ENCODE results near the gene LHX3. TPM values are rescaled to one million over a fixed set of nuclear protein-coding genes. Genes with fewer than 3 reads are reported as not detected.

The LHX3 gene
- total RNA-seq, 1 experiment from 2014 or later, result 0.07 TPM

DNA sequence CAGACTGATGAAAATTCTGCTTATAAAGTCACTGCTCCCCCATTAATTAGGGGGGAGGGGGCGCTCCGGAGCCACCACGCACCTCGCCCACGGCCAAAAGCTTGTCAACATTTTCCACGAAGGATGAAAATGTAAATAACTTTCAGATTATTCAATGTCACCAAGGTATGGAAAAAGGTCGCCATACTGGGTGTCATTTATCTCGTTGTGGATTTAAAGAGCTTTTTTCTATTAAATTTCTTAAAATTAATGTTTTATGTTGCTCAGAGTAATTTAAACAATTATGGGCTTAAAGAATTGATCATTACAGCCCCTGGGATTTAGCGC is 13.0 kb downstream of the LHX3 start:
- no peak for DNase-seq
- Histone ChIP-seq H3K36me3 (replicated peaks; ENCODE audit: control insufficient read depth, insufficient read depth, low read length) (no peaks in the 10 kb centered on the region), H3K27me3 (ENCODE audit: control insufficient read depth, insufficient read depth, low read length) (peaks cover 63% of the 10 kb centered on the region), H3K4me3 (ENCODE audit: insufficient read depth, low read depth, low read length) (no peak overlapping the region)

DNA sequence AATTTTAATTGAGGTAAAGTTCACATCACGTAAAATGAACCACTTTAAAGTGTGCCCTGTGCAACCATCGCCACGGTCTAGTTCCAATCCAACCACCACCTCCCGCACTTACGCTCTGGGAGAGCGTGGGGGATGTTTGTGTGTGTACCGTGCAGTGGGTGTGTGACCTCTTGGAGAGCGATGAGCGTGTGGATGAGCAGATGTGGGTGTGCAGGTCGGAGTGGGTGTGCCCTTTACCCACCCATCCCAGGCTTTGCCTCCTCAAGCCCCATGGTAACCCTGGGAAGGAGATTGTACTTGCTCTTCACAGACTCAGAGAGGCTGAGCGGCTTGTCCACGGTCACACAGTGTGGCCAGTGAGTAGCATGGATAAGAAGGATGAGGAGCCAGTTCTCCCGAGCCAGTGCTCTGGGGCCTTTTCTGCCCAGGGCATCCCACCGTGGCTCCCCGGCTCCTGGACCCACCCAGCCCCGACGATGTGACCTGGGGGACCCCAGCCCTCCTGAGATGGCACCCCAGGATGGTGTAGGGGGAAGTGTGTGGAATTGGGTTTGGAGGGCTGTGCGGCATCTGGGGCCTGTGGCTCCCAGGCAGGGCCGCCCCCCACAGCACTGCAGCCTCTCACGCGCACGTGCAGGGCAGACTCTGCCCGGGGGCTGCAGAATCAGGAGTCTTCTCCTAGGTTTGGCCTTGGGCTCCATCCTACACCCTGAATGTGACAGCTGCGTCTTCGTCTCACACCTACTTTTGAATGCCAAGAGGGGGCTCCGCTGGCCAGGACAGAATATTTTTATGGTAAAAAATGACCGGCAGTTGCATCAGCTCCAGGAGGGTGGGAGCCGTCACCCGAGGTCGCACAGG is 13.6 kb downstream of the LHX3 start:
- no peaks in the 10 kb centered on the region for H3K36me3 ChIP-seq (replicated peaks; ENCODE audit: control insufficient read depth, insufficient read depth, low read length)
- peak; percentile 76 for DNase-seq
- H3K4me3 ChIP-seq (ENCODE audit: insufficient read depth, low read depth, low read length), result no peak overlapping the region
- H3K27me3 ChIP-seq (ENCODE audit: control insufficient read depth, insufficient read depth, low read length), result peaks cover 57% of the 10 kb centered on the region

DNA sequence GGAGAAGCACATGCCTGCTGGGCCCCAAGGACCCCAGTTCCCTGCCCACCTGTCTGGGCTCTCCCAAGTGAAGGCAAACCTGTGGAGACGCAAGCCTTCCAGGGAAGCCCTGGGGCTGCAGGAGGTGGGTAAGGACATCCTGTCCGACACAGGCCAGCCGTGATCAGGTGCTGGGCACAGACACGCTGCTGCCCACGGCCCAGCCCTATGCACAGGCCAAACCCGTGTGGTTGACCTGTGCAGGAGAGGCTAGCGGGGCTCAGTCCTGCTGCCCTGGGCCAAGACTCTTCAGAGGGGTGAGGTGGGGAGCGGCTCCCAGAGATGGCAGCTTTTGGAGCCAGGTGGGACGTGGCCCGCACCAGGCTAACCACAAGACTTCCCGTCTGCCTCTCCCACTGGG is 14.3 kb downstream of the LHX3 start:
- Histone ChIP-seq H3K27me3 (ENCODE audit: control insufficient read depth, insufficient read depth, low read length) (peaks cover 51% of the 10 kb centered on the region), H3K36me3 (replicated peaks; ENCODE audit: control insufficient read depth, insufficient read depth, low read length) (no peaks in the 10 kb centered on the region), H3K4me3 (ENCODE audit: insufficient read depth, low read depth, low read length) (no peak overlapping the region)
- no peak for DNase-seq

DNA sequence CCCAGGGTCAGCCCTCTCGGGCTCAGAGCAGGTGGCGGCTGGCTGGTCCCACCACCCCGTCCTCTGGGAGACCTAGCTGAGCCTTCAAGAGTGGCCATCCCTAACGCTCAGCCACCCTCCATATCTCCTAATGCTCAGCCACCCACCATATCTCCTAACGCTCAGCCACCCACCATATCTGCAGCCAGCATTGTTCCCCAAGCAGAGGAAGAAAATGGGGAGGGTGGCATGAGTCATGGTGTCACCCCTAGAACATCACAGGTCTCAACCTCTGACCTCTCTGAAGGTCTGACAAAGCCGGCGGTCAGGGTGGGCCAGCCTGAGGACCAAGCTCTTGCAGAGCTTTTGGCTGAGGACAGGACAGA is 14.7 kb downstream of the LHX3 start:
- H3K27me3 ChIP-seq (ENCODE audit: control insufficient read depth, insufficient read depth, low read length), result peaks cover 47% of the 10 kb centered on the region
- DNase-seq, result no peak

DNA sequence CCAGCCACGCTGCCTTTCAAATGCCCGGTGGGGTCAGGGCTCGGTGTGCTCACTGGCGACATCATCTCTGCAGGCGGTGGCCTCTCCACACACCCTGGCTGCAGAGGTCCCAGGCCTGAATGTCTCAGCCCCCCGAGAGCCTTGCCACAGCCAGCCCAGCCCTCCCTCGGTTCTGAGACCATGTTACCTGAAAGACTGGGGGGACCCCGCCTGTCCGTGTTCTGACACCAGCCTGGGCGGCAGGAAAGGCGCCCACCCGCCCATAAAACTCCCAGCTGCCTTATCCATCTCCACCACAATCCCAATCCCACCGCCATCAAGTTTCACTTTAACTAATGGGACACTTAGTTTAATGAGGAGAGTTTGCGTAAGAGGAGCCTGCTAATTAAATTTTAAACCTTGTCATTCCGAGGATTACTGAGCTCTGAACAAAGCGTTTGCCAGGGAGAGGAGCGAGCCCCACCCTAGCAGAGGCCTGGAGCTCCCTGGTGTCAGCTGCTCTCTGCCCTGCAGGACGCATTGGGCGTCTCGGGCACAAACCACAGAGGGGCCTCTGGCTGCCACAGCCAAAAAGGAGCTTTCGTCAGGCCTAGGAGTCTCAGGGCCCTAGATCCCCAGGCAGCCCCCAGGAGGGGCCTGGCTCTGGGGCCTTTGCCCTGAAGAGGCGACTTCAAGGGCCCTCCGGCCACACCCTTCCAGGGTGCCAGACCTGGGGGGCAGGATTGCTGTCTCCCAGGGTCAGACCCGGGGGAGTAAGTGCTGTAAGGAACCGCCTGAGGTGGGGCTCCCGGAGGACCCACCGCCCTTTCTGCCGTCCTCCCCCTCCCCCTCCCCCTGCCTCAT is 15.3 kb downstream of the LHX3 start:
- Histone ChIP-seq H3K36me3 (replicated peaks; ENCODE audit: control insufficient read depth, insufficient read depth, low read length) (no peaks in the 10 kb centered on the region), H3K27me3 (ENCODE audit: control insufficient read depth, insufficient read depth, low read length) (peaks cover 41% of the 10 kb centered on the region), H3K4me3 (ENCODE audit: insufficient read depth, low read depth, low read length) (no peak overlapping the region)
- peak; percentile 82 for DNase-seq

More for the DNA sequence above, 14.7 kb downstream of the LHX3 start:
- no peaks in the 10 kb centered on the region for H3K36me3 ChIP-seq (replicated peaks; ENCODE audit: control insufficient read depth, insufficient read depth, low read length)
- no peak overlapping the region for H3K4me3 ChIP-seq (ENCODE audit: insufficient read depth, low read depth, low read length)

DNA sequence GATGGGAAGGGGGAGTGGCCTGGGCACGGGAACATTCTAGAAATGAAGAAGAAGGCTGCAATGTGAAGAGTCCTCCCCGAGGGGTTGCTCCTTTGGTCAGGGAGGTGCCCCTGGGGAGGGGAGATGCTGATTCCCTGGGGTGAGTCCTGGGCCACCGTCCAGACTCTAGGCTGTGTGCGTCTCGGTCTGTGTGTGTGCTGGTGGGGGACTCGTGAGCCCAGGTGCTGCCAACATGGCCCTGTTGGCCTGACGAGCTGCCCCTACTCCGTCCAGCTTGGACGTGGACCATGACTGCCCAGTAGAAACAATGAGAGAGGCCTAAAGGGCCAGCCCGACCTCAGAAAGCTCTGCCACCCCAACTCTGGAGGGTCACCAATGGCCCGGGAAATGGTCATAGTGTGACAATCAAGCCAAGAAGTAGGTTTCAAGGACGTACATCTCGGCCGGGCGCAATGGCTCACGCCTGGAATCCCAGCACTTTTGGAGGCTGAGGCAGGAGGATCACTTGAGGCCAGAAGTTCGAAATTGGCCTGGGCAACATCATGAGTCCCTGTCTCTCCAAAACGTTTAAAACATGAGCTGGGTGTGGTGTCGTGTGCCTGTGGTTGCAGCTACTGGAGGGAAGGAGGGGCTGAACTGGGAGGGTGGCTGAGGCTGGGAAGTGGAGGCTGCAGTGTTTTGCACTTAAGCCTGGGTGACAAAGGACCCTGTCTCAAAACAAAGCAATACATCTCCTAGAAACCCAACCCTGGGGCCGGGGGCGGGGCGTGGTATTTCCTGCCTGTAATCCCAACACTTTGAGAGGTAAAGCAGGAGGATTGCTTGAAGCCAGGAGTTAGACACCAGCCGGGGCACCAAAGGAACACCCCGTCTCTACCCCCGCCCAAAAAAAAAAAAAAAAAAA is 17.0 kb downstream of the LHX3 start:
- no peak for DNase-seq
- Histone ChIP-seq H3K27me3 (ENCODE audit: control insufficient read depth, insufficient read depth, low read length) (peaks cover 25% of the 10 kb centered on the region), H3K36me3 (replicated peaks; ENCODE audit: control insufficient read depth, insufficient read depth, low read length) (no peaks in the 10 kb centered on the region), H3K4me3 (ENCODE audit: insufficient read depth, low read depth, low read length) (no peak overlapping the region)

DNA sequence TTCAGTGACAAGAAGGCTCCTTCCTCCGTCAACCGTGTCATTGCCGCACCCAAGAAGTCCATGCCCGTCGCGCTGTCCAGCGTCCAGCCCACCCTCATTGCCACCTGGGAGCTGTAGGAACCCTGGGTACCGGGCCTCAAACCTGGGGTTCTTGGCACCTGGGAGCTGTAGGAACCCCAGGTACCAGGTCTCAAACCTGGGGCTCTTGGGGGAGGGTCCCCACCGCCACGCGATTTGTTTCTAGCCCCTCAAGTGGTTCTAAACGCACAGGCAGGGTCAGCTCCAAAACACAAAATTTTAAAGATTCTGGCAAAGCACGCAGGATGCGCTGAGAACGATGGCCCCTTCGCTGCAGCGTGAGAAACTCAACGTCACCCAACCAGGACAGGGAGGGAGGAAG is 17.7 kb downstream of the LHX3 start:
- Histone ChIP-seq H3K27me3 (ENCODE audit: control insufficient read depth, insufficient read depth, low read length) (peaks cover 18% of the 10 kb centered on the region), H3K4me3 (ENCODE audit: insufficient read depth, low read depth, low read length) (no peak overlapping the region), H3K36me3 (replicated peaks; ENCODE audit: control insufficient read depth, insufficient read depth, low read length) (no peaks in the 10 kb centered on the region)
- no peak for DNase-seq

DNA sequence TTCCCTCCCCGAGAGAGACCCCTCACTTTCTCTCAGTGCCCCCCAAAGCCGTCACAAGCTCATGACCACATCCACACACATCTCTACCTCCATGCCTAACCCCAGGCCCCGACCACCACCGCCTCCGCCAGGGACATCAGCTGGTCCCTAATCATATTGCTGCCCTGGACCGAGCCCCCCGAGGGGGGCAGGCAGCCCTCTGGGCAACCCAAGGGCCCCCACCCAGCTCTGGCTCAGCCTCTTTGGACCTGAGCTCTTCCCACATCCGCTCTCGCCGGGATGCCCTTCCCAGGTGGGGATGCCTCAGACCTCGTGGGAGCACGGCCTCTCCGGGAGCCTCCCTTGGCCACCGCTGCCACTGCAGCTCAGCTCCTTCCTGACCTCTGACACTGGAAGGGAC is 18.5 kb downstream of the LHX3 start:
- peaks cover 9% of the 10 kb centered on the region for H3K27me3 ChIP-seq (ENCODE audit: control insufficient read depth, insufficient read depth, low read length)
- H3K36me3 ChIP-seq (replicated peaks; ENCODE audit: control insufficient read depth, insufficient read depth, low read length), result no peaks in the 10 kb centered on the region
- H3K4me3 ChIP-seq (ENCODE audit: insufficient read depth, low read depth, low read length), result no peak overlapping the region
- no peak for DNase-seq

DNA sequence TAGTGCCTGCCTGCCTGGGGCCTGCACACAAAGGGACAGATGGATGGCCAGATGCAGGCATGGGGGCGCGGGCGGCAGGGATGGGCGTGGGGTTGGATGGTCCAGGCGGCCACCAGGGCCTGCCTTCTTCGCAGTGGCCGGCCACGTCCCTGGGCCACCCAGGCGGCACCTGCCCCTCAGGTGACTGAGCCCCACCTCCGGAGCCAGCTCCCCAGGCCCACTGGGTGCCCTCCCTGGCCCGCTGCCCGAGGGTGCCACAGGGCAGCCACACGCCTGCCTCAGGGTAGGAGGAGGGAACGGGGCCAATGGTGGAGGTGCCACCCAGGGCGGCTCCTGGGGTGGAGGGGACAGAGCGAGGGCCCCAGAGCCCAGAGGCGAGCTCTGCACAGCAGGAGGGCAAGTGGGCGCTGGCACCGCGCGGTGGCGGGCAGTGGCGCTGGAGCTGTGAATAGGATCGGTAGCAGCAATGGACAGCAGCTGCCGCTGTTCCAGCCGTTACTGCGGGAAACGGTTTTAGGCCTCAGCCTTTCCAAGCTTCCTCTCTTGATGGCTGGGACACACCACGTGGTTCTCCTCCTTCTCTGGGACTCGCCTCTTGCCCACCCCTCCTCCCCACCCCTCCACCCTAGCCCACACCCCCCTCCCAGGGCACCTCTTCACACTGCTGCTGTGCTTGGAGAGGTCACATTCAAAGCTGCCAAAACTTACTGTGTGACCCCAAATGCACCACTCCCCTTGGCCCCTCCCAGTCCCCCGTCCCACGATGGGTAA is 19.1 kb downstream of the LHX3 start:
- DNase-seq, result peak; percentile 80
- Histone ChIP-seq H3K36me3 (replicated peaks; ENCODE audit: control insufficient read depth, insufficient read depth, low read length) (no peaks in the 10 kb centered on the region), H3K27me3 (ENCODE audit: control insufficient read depth, insufficient read depth, low read length) (peaks cover 4% of the 10 kb centered on the region), H3K4me3 (ENCODE audit: insufficient read depth, low read depth, low read length) (no peak overlapping the region)

DNA sequence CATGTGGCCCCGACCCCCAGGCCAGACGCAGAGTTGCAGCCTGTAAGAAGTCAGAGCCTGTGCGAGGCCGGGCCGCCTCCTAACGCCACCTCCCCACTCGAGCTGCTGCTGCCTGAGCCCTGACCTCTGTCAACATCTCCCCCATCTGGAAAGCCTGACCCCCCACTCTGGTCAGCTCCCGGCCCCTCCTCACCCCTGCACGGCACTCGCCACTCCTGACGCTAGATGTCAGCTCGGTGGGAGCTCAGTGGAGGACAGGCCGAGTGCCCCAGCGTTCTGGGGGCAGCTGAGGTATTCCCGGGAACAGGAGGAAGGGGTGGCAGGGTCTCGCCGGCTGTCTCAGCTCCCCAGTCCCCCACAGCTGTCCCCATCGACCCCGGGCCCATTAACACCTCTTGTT is 19.9 kb downstream of the LHX3 start:
- H3K4me3 ChIP-seq (ENCODE audit: insufficient read depth, low read depth, low read length), result no peak overlapping the region
- no peaks in the 10 kb centered on the region for H3K36me3 ChIP-seq (replicated peaks; ENCODE audit: control insufficient read depth, insufficient read depth, low read length)
- H3K27me3 ChIP-seq (ENCODE audit: control insufficient read depth, insufficient read depth, low read length), result no peaks in the 10 kb centered on the region
- peak; percentile 71 for DNase-seq

DNA sequence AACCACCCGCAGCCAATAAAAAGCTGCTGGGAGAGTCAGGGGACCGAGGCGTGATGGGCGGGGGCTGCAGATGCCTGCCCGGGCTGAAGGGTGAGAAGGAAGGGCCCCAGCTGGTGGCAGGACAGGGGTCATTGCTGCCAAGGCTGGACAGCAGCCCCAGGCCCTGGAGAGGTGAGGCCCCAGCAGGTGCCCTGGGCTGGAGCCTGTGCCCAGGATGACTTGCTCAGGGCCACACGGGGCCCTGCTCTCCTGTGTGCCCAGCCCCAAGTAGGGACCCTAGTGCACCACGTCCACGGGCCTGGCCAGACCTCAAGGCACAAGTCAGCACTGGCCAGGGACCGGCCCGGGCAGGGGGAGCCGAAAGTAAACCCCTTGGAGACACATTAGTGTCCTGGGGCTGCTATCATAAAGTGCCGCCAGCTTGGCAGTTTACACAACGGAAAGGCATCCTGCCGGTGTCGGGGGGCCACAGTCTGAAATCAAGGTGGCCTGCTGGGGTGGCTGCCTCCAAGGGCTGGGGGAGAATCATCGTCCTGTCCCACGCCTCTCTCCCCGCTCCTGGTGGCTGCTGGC is 22.0 kb downstream of the LHX3 start:
- no peaks in the 10 kb centered on the region for H3K36me3 ChIP-seq (replicated peaks; ENCODE audit: control insufficient read depth, insufficient read depth, low read length)
- H3K4me3 ChIP-seq (ENCODE audit: insufficient read depth, low read depth, low read length), result no peak overlapping the region
- DNase-seq, result peak; percentile 58
- no peaks in the 10 kb centered on the region for H3K27me3 ChIP-seq (ENCODE audit: control insufficient read depth, insufficient read depth, low read length)

DNA sequence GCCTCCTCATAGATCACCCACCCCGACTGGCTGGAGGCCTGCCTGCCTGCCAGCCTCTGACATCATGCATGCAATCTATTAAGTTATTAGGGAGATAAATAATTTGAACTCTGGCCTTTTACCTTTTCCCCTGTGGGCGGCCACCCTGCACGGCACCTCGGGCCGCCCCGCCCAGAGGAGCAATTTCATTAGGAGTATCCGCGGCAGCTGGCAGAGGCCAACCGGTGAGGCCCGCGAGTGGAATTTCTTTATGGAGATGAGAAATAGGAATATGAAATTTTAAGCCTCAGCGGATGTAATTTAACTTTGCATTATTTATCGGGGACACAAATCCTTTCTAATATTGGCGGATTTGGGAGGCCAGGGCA is 22.5 kb downstream of the LHX3 start:
- Histone ChIP-seq H3K27me3 (ENCODE audit: control insufficient read depth, insufficient read depth, low read length) (no peaks in the 10 kb centered on the region), H3K36me3 (replicated peaks; ENCODE audit: control insufficient read depth, insufficient read depth, low read length) (no peaks in the 10 kb centered on the region), H3K4me3 (ENCODE audit: insufficient read depth, low read depth, low read length) (no peak overlapping the region)
- DNase-seq, result no peak

DNA sequence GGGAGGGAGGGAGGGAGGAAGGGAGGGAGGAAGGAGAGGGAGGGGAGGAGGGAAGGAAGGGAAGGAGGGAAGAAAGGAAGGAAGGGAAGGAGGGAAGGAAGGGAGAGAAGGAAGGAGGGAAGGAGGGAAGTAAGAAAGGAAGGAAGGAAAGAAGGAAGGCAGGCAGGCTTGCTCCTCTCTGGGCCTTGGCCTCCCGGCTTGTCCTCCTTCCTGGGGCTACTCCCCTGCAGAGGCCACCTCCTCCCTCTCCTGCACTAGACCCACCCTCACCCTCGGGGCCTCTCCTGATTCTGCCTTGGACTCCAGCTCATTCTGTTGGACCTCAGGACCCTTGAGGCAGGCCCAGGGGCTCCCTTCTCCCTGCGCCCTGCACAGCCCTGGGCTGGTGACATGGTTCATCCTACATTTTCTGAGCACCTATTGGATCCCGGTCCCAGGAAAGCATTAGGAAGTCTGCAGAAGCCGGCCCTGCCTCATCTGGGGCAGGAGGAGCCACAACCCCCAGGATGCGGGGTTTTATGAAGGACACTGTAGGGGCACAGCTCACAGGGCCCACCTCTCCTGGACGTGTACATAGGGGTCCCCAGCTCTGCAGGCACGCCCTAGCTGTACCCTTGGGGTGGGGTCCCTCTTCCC is 23.0 kb downstream of the LHX3 start:
- H3K36me3 ChIP-seq (replicated peaks; ENCODE audit: control insufficient read depth, insufficient read depth, low read length), result no peaks in the 10 kb centered on the region
- DNase-seq, result peak; percentile 56
- H3K4me3 ChIP-seq (ENCODE audit: insufficient read depth, low read depth, low read length), result no peak overlapping the region
- no peaks in the 10 kb centered on the region for H3K27me3 ChIP-seq (ENCODE audit: control insufficient read depth, insufficient read depth, low read length)
